HG02852 (cell line): Measurements from ENCODE around the gene SMIM1.
"Not testable (repeated sequence)": the region's sequence is repeated elsewhere in the genome, so short reads cannot be mapped to it uniquely, and the experiment has no call there.

Experiments used
- ATAC-seq: cut with Tn5 transposase; IDR thresholded peaks from one replicate; pipeline ENCODE4 v1.9.1; 2021; ENCODE audit warnings: mild to moderate bottlenecking, moderate library complexity; ENCODE audit not compliant: unreplicated experiment

The SMIM1 gene

DNA sequence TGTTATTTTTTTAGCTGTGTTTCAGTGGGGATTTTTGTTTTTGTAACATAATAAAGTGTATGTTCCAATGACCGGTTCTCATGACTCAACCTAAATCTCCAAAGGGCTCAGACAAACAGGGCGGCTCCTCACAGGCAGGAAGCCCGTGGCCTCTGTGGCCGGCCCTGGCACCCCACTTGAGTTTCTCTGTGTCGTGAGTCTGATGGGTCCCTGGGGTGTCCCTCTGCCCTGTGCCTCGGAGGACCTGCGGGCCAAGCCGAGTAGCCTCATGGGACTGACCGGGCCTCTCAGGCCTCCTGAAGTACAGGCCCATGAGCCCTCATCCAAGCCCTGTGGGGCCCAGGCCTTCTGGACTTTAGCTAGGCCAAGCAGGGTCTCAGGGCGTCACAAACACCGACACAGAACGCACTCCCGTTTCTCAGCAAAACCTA, 36.4 kb upstream of the SMIM1 start:
- ATAC-seq: no peak

- ATAC-seq: no peak
Observed at GRCh38 chr1:3736708-3737107, 35.8 kb upstream of the SMIM1 start.

GRCh38 chr1:3738943-3739342, 33.6 kb upstream of the SMIM1 start:
- no peak for ATAC-seq

GRCh38 chr1:3740042-3740441, 32.5 kb upstream of the SMIM1 start:
- ATAC-seq: no peak

- no peak for ATAC-seq
Observed at GRCh38 chr1:3740752-3741151, 31.8 kb upstream of the SMIM1 start.

DNA sequence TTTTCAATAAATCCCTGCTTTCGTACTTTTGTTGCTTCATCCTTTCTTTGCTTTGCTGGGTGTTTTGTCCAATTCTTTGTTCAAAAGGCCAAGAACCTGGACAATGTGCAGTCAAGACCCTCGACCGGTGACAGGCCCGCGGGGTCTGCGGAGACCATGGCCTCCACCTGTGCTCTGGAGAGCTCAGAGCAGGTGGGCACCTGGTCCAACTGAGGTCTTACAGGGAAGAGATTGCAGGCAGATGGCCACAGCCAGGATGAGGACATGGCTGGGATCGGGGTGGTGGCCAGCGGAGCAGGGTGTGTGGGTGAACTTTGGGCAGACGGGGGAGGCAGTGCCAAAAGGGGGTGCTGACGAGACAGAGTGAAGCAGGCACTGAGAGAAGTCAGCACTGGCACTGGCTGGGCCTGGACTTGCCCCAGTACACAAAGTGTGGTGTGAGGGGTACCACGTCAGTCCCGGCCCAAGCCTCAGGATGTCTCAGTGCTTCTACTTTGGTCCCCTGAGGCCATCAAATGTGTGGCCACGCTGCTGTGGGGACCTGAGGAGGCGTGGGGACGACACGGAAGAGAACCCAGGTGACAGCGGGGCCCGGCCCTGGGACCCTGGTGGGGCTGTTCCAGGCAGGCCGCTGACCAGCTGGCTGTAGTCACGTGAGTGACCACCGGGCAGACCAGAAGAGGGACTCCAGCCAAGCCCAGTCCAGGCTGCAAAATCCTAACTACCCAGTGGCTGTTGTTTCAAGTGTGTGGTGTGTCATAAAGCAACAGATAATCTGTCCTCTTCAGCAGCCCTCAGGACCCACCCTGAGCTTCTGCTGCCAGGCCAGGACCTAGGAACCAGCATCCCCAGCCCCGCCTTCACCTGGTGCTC, 30.7 kb upstream of the SMIM1 start:
- no peak for ATAC-seq

DNA sequence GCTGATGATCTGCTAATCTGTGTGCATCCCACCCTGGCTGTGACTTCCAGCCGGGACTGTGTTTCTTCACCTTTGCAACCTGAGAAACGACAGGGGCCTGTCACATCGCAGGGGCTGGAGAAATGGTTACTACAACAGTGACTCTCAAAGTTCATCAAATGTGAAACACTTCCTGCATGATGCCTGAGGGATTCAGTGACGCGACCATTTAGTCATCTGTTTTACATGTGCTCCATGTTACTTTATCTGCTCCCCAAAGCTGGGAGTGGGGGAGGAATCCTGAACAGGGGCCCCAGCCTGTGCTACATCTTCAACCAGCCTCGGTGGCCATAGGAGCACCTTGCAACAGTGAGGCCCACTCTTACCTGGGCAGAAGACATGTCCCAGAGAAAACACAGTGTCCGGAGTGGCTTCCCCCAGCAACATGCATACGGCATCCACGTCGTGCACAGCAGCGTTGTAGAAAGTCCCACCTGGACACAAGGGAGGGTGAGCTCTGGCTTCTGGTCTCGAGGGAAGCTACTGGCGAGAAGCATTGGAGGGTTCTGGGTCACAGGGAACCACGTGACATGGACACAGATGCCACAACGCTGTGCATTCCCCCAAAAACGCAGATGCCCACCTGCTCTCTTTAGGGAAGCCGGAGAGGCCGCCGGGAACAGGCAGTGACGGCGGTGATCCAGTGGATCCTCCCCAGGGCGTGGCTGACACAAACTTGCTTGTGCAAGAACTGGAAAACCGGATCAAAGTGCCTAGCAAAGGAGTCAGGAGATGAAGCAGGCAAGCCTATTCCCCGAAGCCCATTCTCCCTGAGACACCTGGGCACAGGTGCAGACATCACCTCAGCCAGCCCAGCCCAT, 29.9 kb upstream of the SMIM1 start:
- no peak for ATAC-seq

DNA sequence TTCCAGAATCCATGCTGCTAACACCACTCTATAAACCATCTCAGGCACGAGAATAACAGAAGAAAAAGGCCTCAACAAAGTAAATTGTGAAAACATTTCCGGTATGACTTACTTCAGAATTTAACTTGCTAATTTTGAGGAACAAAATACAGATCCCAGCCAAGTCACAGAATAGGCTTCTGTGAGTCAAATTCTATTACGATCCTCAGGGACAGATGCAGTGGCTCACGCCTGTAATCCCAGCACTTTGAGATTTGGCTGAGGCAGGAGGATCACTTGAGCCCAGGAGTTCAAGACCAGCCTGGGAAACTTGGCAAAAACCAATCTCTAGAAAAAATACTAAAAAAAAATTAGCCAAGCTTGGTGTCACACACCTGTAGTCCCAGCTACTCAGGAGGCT, 29.1 kb upstream of the SMIM1 start:
- ATAC-seq: no peak

- ATAC-seq: no peak
Observed at GRCh38 chr1:3743826-3744225, 28.7 kb upstream of the SMIM1 start.

GRCh38 chr1:3744646-3745045, 27.9 kb upstream of the SMIM1 start:
- no peak for ATAC-seq

- ATAC-seq: no peak
Observed at GRCh38 chr1:3745071-3745470, 27.5 kb upstream of the SMIM1 start.

DNA sequence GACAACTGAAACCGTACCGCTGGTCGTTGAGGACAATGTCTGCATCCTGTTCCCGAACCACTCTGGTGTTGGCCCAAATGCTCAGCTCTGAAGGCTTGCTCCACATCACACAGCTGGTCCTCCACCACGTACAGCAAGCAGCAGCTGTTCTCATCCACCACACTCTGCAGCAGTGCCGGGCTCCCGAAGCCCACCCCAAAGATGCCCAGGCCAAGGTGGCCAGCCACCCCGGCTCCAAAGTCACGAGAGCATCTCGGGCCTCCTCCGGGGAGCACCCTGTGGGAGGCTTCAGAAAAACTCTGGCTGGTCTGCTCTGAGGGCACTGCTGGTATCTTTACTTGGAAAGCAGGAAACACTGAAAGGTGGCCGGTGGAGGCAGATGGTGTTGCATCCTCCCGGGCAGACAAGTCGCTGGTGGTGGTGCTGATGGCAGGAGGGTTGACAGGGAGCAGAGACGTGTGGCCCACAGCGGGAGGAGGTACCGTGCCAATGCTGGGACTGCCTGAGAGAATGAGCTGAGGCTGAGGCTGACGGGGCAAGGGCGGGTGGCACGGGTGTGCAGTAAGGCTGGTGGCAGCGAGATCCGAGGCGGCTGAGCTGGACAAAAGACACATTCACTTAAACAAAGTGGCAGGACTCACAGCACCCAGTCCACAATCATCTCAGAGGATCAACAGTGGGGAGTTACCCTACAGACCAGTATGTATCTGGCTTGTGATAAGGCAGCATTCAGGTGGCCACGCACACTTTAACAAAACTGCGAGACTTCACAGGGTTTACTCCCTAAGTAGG, 26.8 kb upstream of the SMIM1 start:
- ATAC-seq: no peak

- no peak for ATAC-seq
Observed at GRCh38 chr1:3746389-3746829, 26.1 kb upstream of the SMIM1 start.

DNA sequence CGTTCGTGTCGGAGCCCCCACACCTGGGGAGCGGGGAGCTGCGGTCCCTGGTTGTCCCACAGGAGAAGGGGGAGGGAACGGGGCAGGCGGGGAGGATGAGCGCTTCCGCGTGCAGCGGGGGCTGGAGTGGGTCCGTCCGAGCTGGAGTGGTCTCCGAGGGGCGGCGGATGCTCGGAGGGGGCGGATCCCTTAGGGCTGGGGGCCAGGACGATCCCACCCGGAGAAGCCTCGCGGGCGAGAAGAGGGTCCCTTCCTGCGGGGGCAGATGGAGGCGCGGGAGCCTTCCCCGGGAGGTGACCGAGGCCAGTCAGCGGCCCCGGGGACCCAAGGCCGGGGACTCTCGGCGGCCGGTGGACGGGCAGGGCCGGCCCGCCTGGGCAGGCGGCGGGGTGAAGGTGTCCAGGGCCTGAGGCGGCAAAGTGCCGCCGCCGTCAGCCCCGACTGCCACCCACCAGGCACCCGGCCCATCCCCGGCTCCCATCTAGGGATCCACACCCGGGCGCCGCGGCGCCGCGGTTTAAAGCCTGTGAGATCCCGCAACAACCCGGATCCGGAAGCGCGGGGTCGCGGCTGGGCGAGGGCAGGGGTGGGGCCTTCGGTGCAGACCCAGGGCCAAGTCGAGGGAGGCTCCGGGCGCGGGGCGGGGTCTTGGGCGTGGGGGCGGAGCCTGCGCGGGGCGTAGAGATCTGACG, 25.6 kb upstream of the SMIM1 start:
- ATAC-seq: peak; percentile 79

DNA sequence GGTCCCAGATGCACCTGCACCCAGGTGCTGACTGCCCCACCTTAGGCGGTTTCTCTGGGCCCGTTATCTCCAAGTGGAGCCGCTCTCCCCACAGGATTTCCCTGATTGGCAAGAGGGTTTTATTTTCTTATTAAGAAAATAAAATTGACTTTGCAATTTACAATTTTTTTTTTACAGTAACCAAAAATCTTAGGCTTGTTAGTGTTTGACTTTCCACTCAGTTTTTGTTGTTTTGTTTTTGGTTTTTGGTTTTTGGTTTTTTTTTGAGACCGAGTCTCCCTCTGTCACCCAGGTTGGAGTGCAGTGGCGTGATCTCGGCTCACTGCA, 25.1 kb upstream of the SMIM1 start:
- ATAC-seq: no peak

GRCh38 chr1:3747903-3748302, 24.6 kb upstream of the SMIM1 start:
- ATAC-seq: no peak

DNA sequence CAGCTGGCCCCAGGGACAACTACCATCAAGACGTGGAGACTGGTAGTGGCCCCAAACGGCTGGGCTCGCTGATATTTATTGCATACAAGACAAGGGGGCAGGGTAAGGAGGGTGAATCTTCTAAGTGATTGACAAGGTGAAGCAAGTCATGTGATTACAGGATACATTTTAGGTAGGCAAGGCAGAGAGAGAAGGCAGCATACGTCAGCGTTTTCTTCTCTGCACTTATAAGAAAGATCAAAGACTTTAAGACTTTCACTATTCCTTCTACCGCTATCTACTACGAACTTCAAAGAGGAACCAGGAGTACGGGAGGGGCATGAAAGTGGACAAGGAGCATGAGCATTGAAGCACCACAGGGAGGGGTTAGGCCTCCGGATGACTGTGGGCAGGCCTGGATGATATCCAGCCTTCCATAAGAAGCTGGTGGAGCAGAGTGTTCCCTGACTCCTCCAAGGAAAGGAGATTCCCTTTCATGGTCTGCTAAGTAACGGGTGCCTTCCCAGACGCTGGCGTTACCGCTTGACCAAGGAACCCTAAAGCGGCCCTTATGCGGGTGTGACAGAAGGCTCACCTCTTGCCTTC, 24.1 kb upstream of the SMIM1 start:
- ATAC-seq: not testable (repeated sequence)

- ATAC-seq: no peak
Observed at GRCh38 chr1:3749512-3749911, 23.0 kb upstream of the SMIM1 start.

GRCh38 chr1:3750741-3751140, 21.8 kb upstream of the SMIM1 start:
- no peak for ATAC-seq

- ATAC-seq: no peak
Observed at GRCh38 chr1:3752400-3752945, 20.1 kb upstream of the SMIM1 start, which contains the start of gene CCDC27. TSS of gene CCDC27 (plus strand) at chr1:3752450. CDS start at chr1:3752482, 32 bp downstream.
